ENCODE measurements around the gene AEN. TPM values are rescaled to one million over a fixed set of nuclear protein-coding genes. Genes with fewer than 3 reads are reported as not detected.

Gene AEN
- total RNA-seq, 1 donor from 2014 or later, result 90.6 TPM

DNA sequence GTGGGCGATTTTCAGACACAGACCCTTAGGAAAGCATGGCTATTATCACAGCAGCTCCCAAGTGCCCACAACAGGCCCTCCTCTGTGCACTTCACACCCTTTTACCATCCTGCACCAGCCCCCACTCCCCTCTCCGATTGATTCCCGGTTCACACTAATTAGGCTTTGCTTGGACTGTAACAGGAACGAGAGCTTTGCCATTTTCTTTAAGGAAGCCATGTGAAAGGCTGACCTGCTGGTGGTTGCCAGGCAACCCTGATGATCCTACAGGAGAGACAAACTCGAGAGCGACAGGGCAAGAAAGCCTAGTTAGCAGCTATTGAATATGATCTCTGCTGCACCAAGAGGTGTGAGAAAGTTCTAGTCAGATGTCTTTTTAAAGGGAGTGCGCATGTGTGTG, 46.5 kb upstream of the AEN start:
- DNase-seq (ENCODE audit: low read depth), result no peak
- H3K4me1 Mint-ChIP-seq (ENCODE audit: low read depth, unreplicated experiment), result no peaks in the 10 kb centered on the region
- FAIRE-seq, result no peak
- TF ChIP-seq, protein P1, sequence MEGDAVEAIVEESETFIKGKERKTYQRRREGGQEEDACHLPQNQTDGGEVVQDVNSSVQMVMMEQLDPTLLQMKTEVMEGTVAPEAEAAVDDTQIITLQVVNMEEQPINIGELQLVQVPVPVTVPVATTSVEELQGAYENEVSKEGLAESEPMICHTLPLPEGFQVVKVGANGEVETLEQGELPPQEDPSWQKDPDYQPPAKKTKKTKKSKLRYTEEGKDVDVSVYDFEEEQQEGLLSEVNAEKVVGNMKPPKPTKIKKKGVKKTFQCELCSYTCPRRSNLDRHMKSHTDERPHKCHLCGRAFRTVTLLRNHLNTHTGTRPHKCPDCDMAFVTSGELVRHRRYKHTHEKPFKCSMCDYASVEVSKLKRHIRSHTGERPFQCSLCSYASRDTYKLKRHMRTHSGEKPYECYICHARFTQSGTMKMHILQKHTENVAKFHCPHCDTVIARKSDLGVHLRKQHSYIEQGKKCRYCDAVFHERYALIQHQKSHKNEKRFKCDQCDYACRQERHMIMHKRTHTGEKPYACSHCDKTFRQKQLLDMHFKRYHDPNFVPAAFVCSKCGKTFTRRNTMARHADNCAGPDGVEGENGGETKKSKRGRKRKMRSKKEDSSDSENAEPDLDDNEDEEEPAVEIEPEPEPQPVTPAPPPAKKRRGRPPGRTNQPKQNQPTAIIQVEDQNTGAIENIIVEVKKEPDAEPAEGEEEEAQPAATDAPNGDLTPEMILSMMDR (IDR thresholded peaks at IDR 0.05; ENCODE audit: insufficient read depth, low read depth, low read length), result no peak
- no peak for TF ChIP-seq EZH2 (IDR thresholded peaks at IDR 0.05; ENCODE audit: insufficient read depth, low read length)
- H3K27ac Mint-ChIP-seq (ENCODE audit: unreplicated experiment), result no peak overlapping the region
- H3K36me3 ChIP-seq (ENCODE audit: insufficient read depth, low read length), result no peaks in the 10 kb centered on the region
- no peaks in the 10 kb centered on the region for H3K9me3 ChIP-seq (ENCODE audit: insufficient read depth, low read depth, low read length)
- H3K9ac ChIP-seq (ENCODE audit: low read length), result no peak overlapping the region
- no peak overlapping the region for H3K4me2 ChIP-seq (ENCODE audit: low read length)
- no peaks in the 10 kb centered on the region for H3K9me3 Mint-ChIP-seq (ENCODE audit: unreplicated experiment)
- no peaks in the 10 kb centered on the region for H3K4me1 ChIP-seq (ENCODE audit: insufficient read depth, low read length)
- no peaks in the 10 kb centered on the region for H4K20me1 ChIP-seq (ENCODE audit: insufficient read depth, low read length)
- no peaks in the 10 kb centered on the region for H3K36me3 Mint-ChIP-seq (ENCODE audit: low read depth, unreplicated experiment)
- peaks cover 10% of the 10 kb centered on the region for H3K27me3 ChIP-seq (ENCODE audit: insufficient read depth, low read length)
- H2AFZ ChIP-seq (ENCODE audit: low read depth, low read length), result no peak overlapping the region
- H3K4me3 ChIP-seq (ENCODE audit: insufficient read depth, low read depth, low read length), result no peak overlapping the region
- no peak overlapping the region for H3K4me3 Mint-ChIP-seq (ENCODE audit: unreplicated experiment)
- H3K27ac ChIP-seq (ENCODE audit: low read depth, low read length), result no peak overlapping the region
- H3K79me2 ChIP-seq (ENCODE audit: insufficient read depth, low read length), result no peaks in the 10 kb centered on the region
- peaks cover 21% of the 10 kb centered on the region for H3K27me3 Mint-ChIP-seq (ENCODE audit: low read depth, unreplicated experiment)

DNA sequence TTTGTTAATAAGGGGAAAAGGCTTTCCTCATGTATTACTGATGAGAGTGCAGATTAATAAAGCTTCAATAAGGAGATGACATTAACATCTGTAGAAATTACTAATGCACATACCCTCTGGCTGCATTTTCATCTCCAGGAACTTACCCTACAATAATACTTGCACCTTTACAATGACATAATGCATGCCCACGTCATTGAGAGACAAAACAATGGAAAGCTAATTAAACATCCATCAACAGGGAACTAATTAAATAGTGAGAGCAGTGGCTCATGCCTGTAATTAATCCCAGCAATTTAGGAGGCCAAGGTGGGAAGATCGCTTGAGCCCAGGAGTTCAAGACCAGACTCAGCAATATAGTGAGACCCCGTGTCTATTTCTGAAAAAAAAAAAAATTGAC, 41.8 kb upstream of the AEN start:
- Histone ChIP-seq H2AFZ (ENCODE audit: low read depth, low read length) (no peak overlapping the region), H3K4me1 (ENCODE audit: insufficient read depth, low read length) (no peaks in the 10 kb centered on the region), H3K27ac (ENCODE audit: low read depth, low read length) (no peak overlapping the region), H3K9ac (ENCODE audit: low read length) (no peak overlapping the region), H3K4me2 (ENCODE audit: low read length) (no peak overlapping the region), H3K4me3 (ENCODE audit: insufficient read depth, low read depth, low read length) (no peak overlapping the region), H3K27me3 (ENCODE audit: insufficient read depth, low read length) (peaks cover 6% of the 10 kb centered on the region), H4K20me1 (ENCODE audit: insufficient read depth, low read length) (no peaks in the 10 kb centered on the region), H3K79me2 (ENCODE audit: insufficient read depth, low read length) (no peaks in the 10 kb centered on the region), H3K9me3 (ENCODE audit: insufficient read depth, low read depth, low read length) (no peaks in the 10 kb centered on the region), H3K36me3 (ENCODE audit: insufficient read depth, low read length) (no peaks in the 10 kb centered on the region)
- peaks cover 4% of the 10 kb centered on the region for H3K27me3 Mint-ChIP-seq (ENCODE audit: low read depth, unreplicated experiment)
- no peak overlapping the region for H3K4me3 Mint-ChIP-seq (ENCODE audit: unreplicated experiment)
- no peak overlapping the region for H3K27ac Mint-ChIP-seq (ENCODE audit: unreplicated experiment)
- H3K9me3 Mint-ChIP-seq (ENCODE audit: unreplicated experiment), result no peaks in the 10 kb centered on the region
- no peaks in the 10 kb centered on the region for H3K36me3 Mint-ChIP-seq (ENCODE audit: low read depth, unreplicated experiment)
- no peak for FAIRE-seq
- DNase-seq (ENCODE audit: low read depth), result no peak
- TF ChIP-seq EZH2 (IDR thresholded peaks at IDR 0.05; ENCODE audit: insufficient read depth, low read length), result no peak
- TF ChIP-seq, protein P1 (IDR thresholded peaks at IDR 0.05; ENCODE audit: insufficient read depth, low read depth, low read length), result no peak
- H3K4me1 Mint-ChIP-seq (ENCODE audit: low read depth, unreplicated experiment), result no peaks in the 10 kb centered on the region

DNA sequence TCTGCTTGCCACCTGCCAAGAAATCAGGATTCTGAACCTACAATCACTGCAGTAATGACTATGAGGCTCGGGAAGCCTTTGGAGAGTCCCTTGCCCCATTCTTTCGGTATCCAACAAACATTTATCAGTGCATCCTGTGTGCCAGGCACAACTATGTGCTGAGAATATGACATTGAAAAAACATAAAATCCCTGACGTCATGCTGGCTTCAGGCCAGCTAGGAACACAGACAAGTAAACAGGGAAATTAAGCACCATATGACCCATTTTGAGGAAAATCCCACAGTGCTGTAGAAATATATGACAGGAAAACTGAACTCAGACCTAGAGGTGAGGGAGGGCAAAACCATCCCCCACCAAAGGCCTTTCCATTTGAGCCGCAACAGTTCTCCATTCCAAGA, 40.6 kb upstream of the AEN start:
- H3K4me3 Mint-ChIP-seq (ENCODE audit: unreplicated experiment), result no peak overlapping the region
- H3K27me3 Mint-ChIP-seq (ENCODE audit: low read depth, unreplicated experiment), result peaks cover 3% of the 10 kb centered on the region
- no peaks in the 10 kb centered on the region for H4K20me1 ChIP-seq (ENCODE audit: insufficient read depth, low read length)
- H3K4me1 ChIP-seq (ENCODE audit: insufficient read depth, low read length), result no peaks in the 10 kb centered on the region
- no peak overlapping the region for H3K9ac ChIP-seq (ENCODE audit: low read length)
- no peaks in the 10 kb centered on the region for H3K36me3 ChIP-seq (ENCODE audit: insufficient read depth, low read length)
- H2AFZ ChIP-seq (ENCODE audit: low read depth, low read length), result no peak overlapping the region
- DNase-seq (ENCODE audit: low read depth) (no peak), FAIRE-seq (no peak)
- no peaks in the 10 kb centered on the region for H3K27me3 ChIP-seq (ENCODE audit: insufficient read depth, low read length)
- no peak overlapping the region for H3K4me2 ChIP-seq (ENCODE audit: low read length)
- H3K79me2 ChIP-seq (ENCODE audit: insufficient read depth, low read length), result no peaks in the 10 kb centered on the region
- H3K9me3 Mint-ChIP-seq (ENCODE audit: unreplicated experiment), result no peaks in the 10 kb centered on the region
- no peaks in the 10 kb centered on the region for H3K9me3 ChIP-seq (ENCODE audit: insufficient read depth, low read depth, low read length)
- H3K27ac ChIP-seq (ENCODE audit: low read depth, low read length), result no peak overlapping the region
- no peaks in the 10 kb centered on the region for H3K36me3 Mint-ChIP-seq (ENCODE audit: low read depth, unreplicated experiment)
- H3K27ac Mint-ChIP-seq (ENCODE audit: unreplicated experiment), result no peak overlapping the region
- no peak overlapping the region for H3K4me3 ChIP-seq (ENCODE audit: insufficient read depth, low read depth, low read length)
- no peak for TF ChIP-seq EZH2 (IDR thresholded peaks at IDR 0.05; ENCODE audit: insufficient read depth, low read length)
- TF ChIP-seq, protein P1 (IDR thresholded peaks at IDR 0.05; ENCODE audit: insufficient read depth, low read depth, low read length), result no peak
- H3K4me1 Mint-ChIP-seq (ENCODE audit: low read depth, unreplicated experiment), result no peaks in the 10 kb centered on the region

All from astrocyte (in vitro differentiated cells and primary cell).